Fibroblast of skin of abdomen (primary cell): Measurements from ENCODE around the gene RPIA.

Source experiments
- DNase-seq: peaks from one replicate; pipeline ENCODE4 v3.0.0-alpha.2; 2013

RPIA gene

GRCh38 chr2:88686320-88686719, 5.2 kb upstream of the RPIA start:
- DNase-seq = no peak

- DNase-seq = no peak
These were observed 4.1 kb upstream of the RPIA start for GRCh38 chr2:88687384-88687783.

- no peak for DNase-seq
These were observed 708 bp upstream of the RPIA start for GRCh38 chr2:88690591-88691338.

GRCh38 chr2:88692187-88692586, 714 bp downstream of the RPIA start:
- no peak for DNase-seq

- no peak for DNase-seq
These were observed 2.5 kb downstream of the RPIA start for GRCh38 chr2:88693911-88694414.

GRCh38 chr2:88696611-88697010, 5.1 kb downstream of the RPIA start:
- no peak for DNase-seq

GRCh38 chr2:88697370-88698026, 6.0 kb downstream of the RPIA start:
- DNase-seq = no peak

GRCh38 chr2:88698027-88698413, 6.5 kb downstream of the RPIA start:
- DNase-seq = no peak

GRCh38 chr2:88698498-88699233, 7.2 kb downstream of the RPIA start:
- no peak for DNase-seq

GRCh38 chr2:88707003-88707402, 15.5 kb downstream of the RPIA start:
- DNase-seq = no peak

GRCh38 chr2:88709181-88709631, 17.7 kb downstream of the RPIA start:
- no peak for DNase-seq

- DNase-seq = no peak
These were observed 19.8 kb downstream of the RPIA start for GRCh38 chr2:88711289-88711688.

GRCh38 chr2:88711897-88712296, 20.4 kb downstream of the RPIA start:
- DNase-seq = no peak

- DNase-seq = no peak
These were observed 21.9 kb downstream of the RPIA start for GRCh38 chr2:88713408-88713807.

- no peak for DNase-seq
These were observed 23.2 kb downstream of the RPIA start for GRCh38 chr2:88714667-88715066.

- no peak for DNase-seq
These were observed 28.9 kb downstream of the RPIA start for GRCh38 chr2:88720399-88720798.

- no peak for DNase-seq
These were observed 29.8 kb downstream of the RPIA start for GRCh38 chr2:88721268-88721667.

GRCh38 chr2:88724643-88725332, 33.3 kb downstream of the RPIA start:
- DNase-seq = no peak

GRCh38 chr2:88729061-88729745, 37.7 kb downstream of the RPIA start:
- no peak for DNase-seq

- no peak for DNase-seq
These were observed 41.9 kb downstream of the RPIA start for GRCh38 chr2:88733155-88733902.

GRCh38 chr2:88735133-88735532, 43.7 kb downstream of the RPIA start:
- DNase-seq = no peak
